WERI-Rb-1 (cell line): ENCODE data around the gene CGREF1.

Experiments
- DNase-seq: peaks from one replicate; pipeline ENCODE4 v3.0.0-alpha.2; 2020
- H3K27ac ChIP-seq: fragments of 250-450 bp; sonication (Bioruptor Pico); 2 replicates; pipeline ENCODE4 v1.5.1; 2020; ENCODE audit warnings: mild to moderate bottlenecking, moderate library complexity
- H3K27me3 ChIP-seq: fragments of 250-450 bp; sonication (Bioruptor Pico); 2 replicates; pipeline ENCODE4 v1.5.1; 2021; ENCODE audit warnings: mild to moderate bottlenecking, low read depth, moderate library complexity; ENCODE audit not compliant: insufficient read depth, severe bottlenecking
- H3K36me3 ChIP-seq: fragments of 250-450 bp; sonication (Bioruptor Pico); 2 replicates; pipeline ENCODE4 v1.5.1; 2020; ENCODE audit warnings: mild to moderate bottlenecking, moderate library complexity
- H3K4me3 ChIP-seq: 2 replicates; pipeline ENCODE4 v1.5.1; 2011; ENCODE audit warnings: low read depth, mild to moderate bottlenecking, control low read depth, low read length
- H3K9me3 ChIP-seq: fragments of 250-450 bp; sonication (Bioruptor Pico); 2 replicates; pipeline ENCODE4 v1.5.1; 2021; ENCODE audit warnings: mild to moderate bottlenecking, moderate library complexity; ENCODE audit not compliant: severe bottlenecking
- TF ChIP-seq, protein P1 (sequence below): IDR thresholded peaks from 2 replicates; pipeline ENCODE4 v1.5.1; 2011; ENCODE audit warnings: low read depth, mild to moderate bottlenecking, control low read depth, inconsistent platforms, low read length

Gene CGREF1

DNA sequence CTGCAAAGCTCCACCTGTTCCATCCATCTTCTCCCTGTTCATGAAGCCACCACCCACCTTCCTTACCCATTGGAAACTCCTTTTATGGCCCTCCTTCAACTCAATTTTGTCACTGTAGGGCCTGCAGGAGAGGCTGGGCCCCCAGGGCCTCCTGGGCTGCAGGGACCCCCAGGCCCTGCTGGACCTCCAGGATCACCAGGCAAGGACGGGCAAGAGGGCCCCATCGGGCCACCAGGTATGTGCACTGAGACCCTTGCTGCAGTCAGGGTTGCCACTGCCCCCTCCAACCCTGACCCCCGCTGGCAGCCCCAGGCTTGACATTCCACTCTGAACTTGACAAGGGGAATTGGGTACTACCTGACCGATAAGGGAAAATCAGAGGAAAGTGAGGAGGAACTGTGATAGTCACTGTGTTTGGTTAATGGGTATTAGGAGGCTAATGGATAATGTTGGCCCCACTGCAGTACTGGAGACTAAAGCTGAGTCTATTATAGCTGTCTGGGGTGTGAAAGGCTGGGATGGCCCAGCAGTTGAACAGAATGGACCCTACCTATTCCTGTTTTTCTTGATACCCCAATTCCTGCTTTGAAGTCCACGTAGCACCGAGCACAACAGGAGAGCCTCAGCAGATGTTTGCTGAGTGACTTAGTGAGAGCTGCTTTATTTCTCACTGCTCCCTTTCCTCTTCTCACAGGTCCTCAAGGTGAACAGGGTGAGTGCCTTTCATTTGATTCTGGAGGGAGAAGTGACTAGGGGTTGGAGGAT lies 34.4 kb downstream of the CGREF1 start:
- H3K4me3 ChIP-seq: no peak overlapping the region
- DNase-seq: no peak

DNA sequence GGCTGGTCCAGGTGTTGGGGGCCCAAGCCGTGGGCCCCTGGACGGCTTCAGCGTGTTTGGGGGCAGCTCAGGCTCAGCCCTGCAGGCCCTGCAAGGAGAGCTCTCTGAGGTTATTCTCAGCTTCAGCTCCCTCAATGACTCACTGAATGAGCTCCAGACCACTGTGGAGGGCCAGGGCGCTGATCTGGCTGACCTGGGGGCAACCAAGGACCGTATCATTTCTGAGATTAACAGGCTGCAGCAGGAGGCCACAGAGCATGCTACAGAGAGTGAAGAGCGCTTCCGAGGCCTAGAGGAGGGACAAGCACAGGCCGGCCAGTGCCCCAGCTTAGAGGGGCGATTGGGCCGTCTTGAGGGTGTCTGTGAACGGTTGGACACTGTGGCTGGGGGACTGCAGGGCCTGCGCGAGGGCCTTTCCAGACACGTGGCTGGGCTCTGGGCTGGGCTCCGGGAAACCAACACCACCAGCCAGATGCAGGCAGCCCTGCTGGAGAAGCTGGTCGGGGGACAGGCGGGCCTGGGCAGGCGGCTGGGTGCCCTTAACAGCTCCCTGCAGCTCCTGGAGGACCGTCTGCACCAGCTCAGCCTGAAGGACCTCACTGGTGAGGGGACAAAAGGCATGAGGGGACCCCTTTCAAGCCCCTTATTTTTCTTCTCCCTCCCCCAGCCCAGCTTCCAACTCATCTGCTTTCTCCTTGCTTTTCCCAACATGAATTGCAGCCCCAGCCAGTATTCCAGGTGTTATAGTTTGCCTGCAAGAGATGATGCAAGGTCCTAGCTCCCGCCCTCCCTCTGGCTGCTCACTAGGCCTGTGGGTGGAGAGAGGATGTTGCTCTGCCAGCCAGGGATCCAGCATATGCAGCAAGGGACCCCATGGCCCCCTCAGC lies 35.3 kb downstream of the CGREF1 start:
- H3K4me3 ChIP-seq: no peak overlapping the region
- H3K27ac ChIP-seq: no peak overlapping the region
- no peaks in the 10 kb centered on the region for H3K27me3 ChIP-seq
- no peaks in the 10 kb centered on the region for H3K36me3 ChIP-seq
- TF ChIP-seq, protein P1, sequence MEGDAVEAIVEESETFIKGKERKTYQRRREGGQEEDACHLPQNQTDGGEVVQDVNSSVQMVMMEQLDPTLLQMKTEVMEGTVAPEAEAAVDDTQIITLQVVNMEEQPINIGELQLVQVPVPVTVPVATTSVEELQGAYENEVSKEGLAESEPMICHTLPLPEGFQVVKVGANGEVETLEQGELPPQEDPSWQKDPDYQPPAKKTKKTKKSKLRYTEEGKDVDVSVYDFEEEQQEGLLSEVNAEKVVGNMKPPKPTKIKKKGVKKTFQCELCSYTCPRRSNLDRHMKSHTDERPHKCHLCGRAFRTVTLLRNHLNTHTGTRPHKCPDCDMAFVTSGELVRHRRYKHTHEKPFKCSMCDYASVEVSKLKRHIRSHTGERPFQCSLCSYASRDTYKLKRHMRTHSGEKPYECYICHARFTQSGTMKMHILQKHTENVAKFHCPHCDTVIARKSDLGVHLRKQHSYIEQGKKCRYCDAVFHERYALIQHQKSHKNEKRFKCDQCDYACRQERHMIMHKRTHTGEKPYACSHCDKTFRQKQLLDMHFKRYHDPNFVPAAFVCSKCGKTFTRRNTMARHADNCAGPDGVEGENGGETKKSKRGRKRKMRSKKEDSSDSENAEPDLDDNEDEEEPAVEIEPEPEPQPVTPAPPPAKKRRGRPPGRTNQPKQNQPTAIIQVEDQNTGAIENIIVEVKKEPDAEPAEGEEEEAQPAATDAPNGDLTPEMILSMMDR: no peak
- DNase-seq: no peak
- H3K9me3 ChIP-seq: no peaks in the 10 kb centered on the region

More for the DNA sequence above, 34.4 kb downstream of the CGREF1 start:
- TF ChIP-seq, protein P1: no peak
- no peaks in the 10 kb centered on the region for H3K36me3 ChIP-seq
- H3K9me3 ChIP-seq: no peaks in the 10 kb centered on the region
- no peak overlapping the region for H3K27ac ChIP-seq
- no peaks in the 10 kb centered on the region for H3K27me3 ChIP-seq

DNA sequence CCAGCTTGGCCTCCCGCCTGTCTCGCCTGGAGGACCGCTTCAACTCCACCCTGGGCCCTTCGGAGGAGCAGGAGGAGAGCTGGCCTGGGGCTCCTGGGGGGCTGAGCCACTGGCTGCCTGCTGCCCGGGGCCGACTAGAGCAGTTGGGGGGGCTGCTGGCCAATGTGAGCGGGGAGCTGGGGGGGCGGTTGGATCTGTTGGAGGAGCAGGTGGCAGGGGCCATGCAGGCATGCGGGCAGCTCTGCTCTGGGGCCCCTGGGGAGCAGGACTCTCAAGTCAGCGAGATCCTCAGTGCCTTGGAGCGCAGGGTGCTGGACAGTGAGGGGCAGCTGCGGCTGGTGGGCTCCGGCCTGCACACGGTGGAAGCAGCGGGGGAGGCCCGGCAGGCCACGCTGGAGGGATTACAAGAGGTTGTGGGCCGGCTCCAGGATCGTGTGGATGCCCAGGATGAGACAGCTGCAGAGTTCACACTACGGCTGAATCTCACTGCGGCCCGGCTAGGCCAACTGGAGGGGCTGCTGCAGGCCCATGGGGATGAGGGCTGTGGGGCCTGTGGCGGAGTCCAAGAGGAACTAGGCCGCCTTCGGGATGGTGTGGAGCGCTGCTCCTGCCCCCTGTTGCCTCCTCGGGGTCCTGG lies 36.0 kb downstream of the CGREF1 start:
- Histone ChIP-seq H3K4me3 (no peak overlapping the region), H3K36me3 (no peaks in the 10 kb centered on the region), H3K27me3 (no peaks in the 10 kb centered on the region), H3K27ac (no peak overlapping the region), H3K9me3 (no peaks in the 10 kb centered on the region)
- DNase-seq: no peak
- TF ChIP-seq, protein P1: no peak

DNA sequence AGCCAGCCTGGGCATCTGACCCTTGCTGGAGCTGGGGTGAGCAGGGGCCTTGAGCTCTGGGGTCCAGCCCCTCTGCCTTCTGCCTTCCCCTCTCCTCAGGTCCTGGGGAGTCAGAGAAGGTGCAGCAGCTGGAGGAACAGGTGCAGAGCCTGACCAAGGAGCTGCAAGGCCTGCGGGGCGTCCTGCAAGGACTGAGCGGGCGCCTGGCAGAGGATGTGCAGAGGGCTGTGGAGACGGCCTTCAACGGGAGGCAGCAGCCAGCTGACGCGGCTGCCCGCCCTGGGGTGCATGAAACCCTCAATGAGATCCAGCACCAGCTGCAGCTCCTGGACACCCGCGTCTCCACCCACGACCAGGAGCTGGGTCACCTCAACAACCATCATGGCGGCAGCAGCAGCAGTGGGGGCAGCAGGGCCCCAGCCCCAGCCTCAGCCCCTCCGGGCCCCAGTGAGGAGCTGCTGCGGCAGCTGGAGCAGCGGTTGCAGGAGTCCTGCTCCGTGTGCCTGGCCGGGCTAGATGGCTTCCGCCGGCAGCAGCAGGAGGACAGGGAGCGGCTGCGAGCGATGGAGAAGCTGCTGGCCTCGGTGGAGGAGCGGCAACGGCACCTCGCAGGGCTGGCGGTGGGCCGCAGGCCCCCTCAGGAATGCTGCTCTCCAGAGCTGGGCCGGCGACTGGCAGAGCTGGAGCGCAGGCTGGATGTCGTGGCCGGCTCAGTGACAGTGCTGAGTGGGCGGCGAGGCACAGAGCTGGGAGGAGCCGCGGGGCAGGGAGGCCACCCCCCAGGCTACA lies 36.8 kb downstream of the CGREF1 start:
- no peak overlapping the region for H3K4me3 ChIP-seq
- H3K36me3 ChIP-seq: no peaks in the 10 kb centered on the region
- no peak overlapping the region; the same call in 1 of the 2 replicates for H3K27ac ChIP-seq
- no peaks in the 10 kb centered on the region for H3K27me3 ChIP-seq
- DNase-seq: no peak
- no peaks in the 10 kb centered on the region for H3K9me3 ChIP-seq
- TF ChIP-seq, protein P1: no peak

DNA sequence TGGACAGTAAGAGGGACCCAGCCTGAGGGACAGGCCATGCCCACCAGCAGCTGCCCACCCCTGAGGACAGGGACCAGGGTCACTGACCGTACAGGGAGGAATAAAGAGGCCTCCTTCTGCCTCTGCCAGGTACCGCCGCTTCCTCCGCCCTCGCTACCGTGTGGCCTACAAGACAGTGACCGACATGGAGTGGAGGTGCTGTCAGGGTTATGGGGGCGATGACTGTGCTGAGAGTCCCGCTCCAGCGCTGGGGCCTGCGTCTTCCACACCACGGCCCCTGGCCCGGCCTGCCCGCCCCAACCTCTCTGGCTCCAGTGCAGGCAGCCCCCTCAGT lies 38.4 kb downstream of the CGREF1 start:
- Histone ChIP-seq H3K36me3 (no peaks in the 10 kb centered on the region), H3K9me3 (no peaks in the 10 kb centered on the region), H3K27me3 (no peaks in the 10 kb centered on the region), H3K4me3 (no peak overlapping the region), H3K27ac (peak overlapping the region; percentile 14; the same call in 1 of the 2 replicates)
- DNase-seq: no peak
- TF ChIP-seq, protein P1: no peak
